ENCODE measurements around the gene SYPL1.

The SYPL1 gene

GRCh38 chr7:106064771-106065574, 47.1 kb downstream of the SYPL1 start:
- no peak; the same call in none of the 2 replicates for TF ChIP-seq CTCF (IDR thresholded peaks at IDR 0.05; ENCODE audit: low read depth, low read length)
- peak; percentile 87 for DNase-seq (ENCODE audit: extremely low read depth, low read depth)

- DNase-seq (ENCODE audit: extremely low read depth, low read depth), result no peak
- TF ChIP-seq CTCF (IDR thresholded peaks at IDR 0.05; ENCODE audit: low read depth, low read length), result no peak
Observed at GRCh38 chr7:106064316-106064715, 47.8 kb downstream of the SYPL1 start.

- TF ChIP-seq CTCF (IDR thresholded peaks at IDR 0.05; ENCODE audit: low read depth, low read length), result no peak
- DNase-seq (ENCODE audit: extremely low read depth, low read depth), result no peak
Observed at GRCh38 chr7:106063692-106064091, 48.4 kb downstream of the SYPL1 start.

GRCh38 chr7:106063024-106063423, 49.1 kb downstream of the SYPL1 start:
- no peak for DNase-seq (ENCODE audit: extremely low read depth, low read depth)

GRCh38 chr7:106062521-106062931, 49.6 kb downstream of the SYPL1 start:
- no peak for TF ChIP-seq CTCF (IDR thresholded peaks at IDR 0.05; ENCODE audit: low read depth, low read length)
- no peak for DNase-seq (ENCODE audit: extremely low read depth, low read depth)

More at GRCh38 chr7:106063024-106063423, 49.1 kb downstream of the SYPL1 start:
- TF ChIP-seq CTCF (IDR thresholded peaks at IDR 0.05; ENCODE audit: low read depth, low read length), result no peak

GRCh38 chr7:106062006-106062405, 50.1 kb downstream of the SYPL1 start:
- DNase-seq (ENCODE audit: extremely low read depth, low read depth), result no peak
- TF ChIP-seq CTCF (IDR thresholded peaks at IDR 0.05; ENCODE audit: low read depth, low read length), result no peak

GRCh38 chr7:106061301-106061979, 50.7 kb downstream of the SYPL1 start:
- no peak for TF ChIP-seq CTCF (IDR thresholded peaks at IDR 0.05; ENCODE audit: low read depth, low read length)
- DNase-seq (ENCODE audit: extremely low read depth, low read depth), result no peak

Measured in AG09319 (cell line).